NCI-H187 treated with DMSO at 0.1 percent for 48 hours (cell line): ENCODE measurements around the gene STAP1.
"Not testable (repeated sequence)": the region's sequence is repeated elsewhere in the genome, so short reads cannot be mapped to it uniquely, and the experiment has no call there.

Source experiments
- DNase-seq: peaks from one replicate; lab custom pipeline; 2025; lab: John Stamatoyannopoulos, UW

Gene STAP1

GRCh38 chr4:67624939-67625338 lies 66.4 kb downstream of the STAP1 start:
- DNase-seq = no peak

GRCh38 chr4:67632492-67632891 lies 74.0 kb downstream of the STAP1 start:
- no peak for DNase-seq

GRCh38 chr4:67634741-67635140 lies 76.2 kb downstream of the STAP1 start:
- DNase-seq = no peak

DNA sequence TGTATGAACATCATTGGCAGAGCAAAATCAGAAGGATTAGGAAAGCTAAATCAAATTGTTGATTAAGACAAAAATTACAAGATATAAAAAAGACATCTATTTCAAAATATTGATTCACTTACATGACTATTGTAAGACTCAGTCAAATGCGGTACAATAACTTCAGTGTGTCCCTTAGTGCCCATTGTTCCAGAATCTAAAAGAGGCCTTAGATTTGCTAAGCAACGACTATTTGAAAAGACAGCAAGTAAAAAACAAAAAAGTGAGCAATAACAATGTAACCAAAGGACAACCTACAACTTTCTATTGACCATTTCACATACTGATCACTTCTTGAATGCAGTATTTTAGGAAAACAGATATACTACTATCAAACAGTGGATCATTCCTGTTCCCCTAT lies 76.8 kb downstream of the STAP1 start:
- no peak for DNase-seq

DNA sequence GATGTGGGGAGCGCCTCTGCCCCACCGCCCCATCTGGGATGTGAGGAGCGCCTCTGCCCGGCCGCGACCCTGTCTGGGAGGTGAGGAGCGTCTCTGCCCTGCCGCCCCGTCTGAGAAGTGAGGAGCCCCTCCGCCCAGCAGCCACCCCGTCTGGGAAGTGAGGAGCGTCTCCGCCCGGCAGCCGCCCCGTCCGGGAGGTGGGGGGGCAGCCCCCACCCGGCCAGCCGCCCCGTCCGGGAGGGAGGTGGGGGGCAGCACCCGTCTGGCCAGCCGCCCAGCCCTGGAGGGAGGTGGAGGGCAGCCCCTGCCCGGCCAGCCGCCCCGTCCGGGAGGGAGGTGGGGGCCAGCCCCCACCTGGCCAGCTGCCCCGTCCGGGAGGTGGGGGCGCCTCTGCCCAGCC lies 78.5 kb downstream of the STAP1 start:
- not testable (repeated sequence) for DNase-seq

DNA sequence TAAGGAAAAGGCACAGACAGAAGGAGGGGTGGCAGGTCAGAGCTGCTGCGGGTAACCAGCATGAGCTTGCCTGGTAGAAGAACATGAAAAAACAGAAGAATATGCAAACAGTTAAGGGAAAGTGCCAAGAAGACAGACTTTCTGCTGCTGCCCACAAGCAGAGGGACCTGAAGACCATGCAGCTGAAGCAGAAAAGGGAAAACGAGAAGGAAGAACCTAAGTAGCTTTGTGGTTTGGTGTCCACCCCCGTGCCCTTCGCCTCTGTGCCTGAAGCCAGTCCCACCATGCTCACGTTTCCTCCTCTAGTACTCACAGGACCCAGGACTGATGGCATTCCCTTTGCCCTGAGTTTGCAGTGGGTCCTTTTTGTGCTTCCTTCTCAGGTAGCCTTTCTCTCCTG lies 79.6 kb downstream of the STAP1 start:
- no peak for DNase-seq

DNA sequence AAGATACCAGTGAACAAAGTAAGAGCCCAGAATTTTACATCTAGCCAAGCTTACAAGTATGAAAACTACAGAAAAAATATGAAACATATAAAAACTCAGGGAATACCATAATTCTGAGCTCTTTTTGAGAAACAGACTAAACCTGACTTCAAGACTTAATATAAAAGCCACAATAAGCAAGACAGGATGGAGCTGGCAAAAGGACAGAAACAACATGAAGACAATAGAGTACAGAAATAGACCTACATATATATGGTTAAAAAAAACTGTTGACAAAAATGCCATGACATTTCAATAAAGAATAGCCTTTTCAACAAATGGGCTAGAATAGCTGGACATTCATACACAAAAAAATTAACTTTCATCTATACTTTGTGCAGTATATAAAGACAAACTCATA lies 93.0 kb downstream of the STAP1 start:
- DNase-seq = no peak
